Peyer's patch (tissue), 4 donors: ENCODE data around the gene SCAP.

Experiments
- CTCF ChIP-seq, 6 experiments: fragments of 450-650 bp in 4 of 6; fragments of 200-600 bp in 2 of 6; sonication (generic) in 1 of 6; IDR thresholded peaks; one replicate each; pipeline ENCODE4 v1.5.1; 2017 to 2019; ENCODE audit warnings: antibody characterized with exemption in 6 of 6, mild to moderate bottlenecking in 3 of 6, moderate library complexity in 1 of 6
- POLR2A ChIP-seq, 2 donors: fragments of 450-650 bp; IDR thresholded peaks; one replicate each; pipeline ENCODE4 v1.5.1; 2017; ENCODE audit warnings: antibody characterized with exemption in 2 of 2, mild to moderate bottlenecking in 2 of 2, moderate library complexity in 2 of 2

- TF ChIP-seq CTCF (IDR thresholded peaks at IDR 0.05) (no peak), POLR2A (IDR thresholded peaks at IDR 0.05) (no peak)
These were observed 981 bp upstream of the SCAP start for GRCh38 chr3:47476644-47477199.
